H4 (cell line): Measurements from ENCODE around the gene JDP2. TPM values are rescaled to one million over a fixed set of nuclear protein-coding genes. Genes with fewer than 3 reads are reported as not detected.
A peak's percentile ranks its signal among the peaks of the same experiment; 100 is the strongest.

Experiments
- DNase-seq: peaks from one replicate; pipeline ENCODE4 v3.0.0-alpha.2; 2015; ENCODE audit warnings: low spot score
- total RNA-seq: library from RNA; depleted of rRNA; stranded (reverse); fragments of >200 nt; shearing (Covaris generic); gene quantifications from 2 replicates; pipeline ENCODE4 v1.2.3, GENCODE V29; 2014

JDP2 gene
- total RNA-seq, 1 experiment from 2014 or later, result 31.9 TPM

GRCh38 chr14:75437201-75438143 is 9.7 kb downstream of the JDP2 start:
- DNase-seq, result no peak

- no peak for DNase-seq
These were observed 10.8 kb downstream of the JDP2 start for GRCh38 chr14:75438486-75439080.

- DNase-seq, result no peak
These were observed 12.2 kb downstream of the JDP2 start for GRCh38 chr14:75439989-75440388.

- no peak for DNase-seq
These were observed 13.1 kb downstream of the JDP2 start for GRCh38 chr14:75440733-75441477.

GRCh38 chr14:75441728-75442127 is 13.9 kb downstream of the JDP2 start:
- no peak for DNase-seq

- DNase-seq, result no peak
These were observed 14.3 kb downstream of the JDP2 start for GRCh38 chr14:75442166-75442565.

GRCh38 chr14:75442642-75443041 is 14.8 kb downstream of the JDP2 start:
- DNase-seq, result no peak

GRCh38 chr14:75443203-75443969 is 15.6 kb downstream of the JDP2 start:
- no peak for DNase-seq

- DNase-seq, result no peak
These were observed 17.4 kb downstream of the JDP2 start for GRCh38 chr14:75445236-75445635.

- no peak for DNase-seq
These were observed 18.1 kb downstream of the JDP2 start for GRCh38 chr14:75445963-75446362.

- DNase-seq, result no peak
These were observed 18.6 kb downstream of the JDP2 start for GRCh38 chr14:75446447-75446846.

GRCh38 chr14:75448209-75448608 is 20.4 kb downstream of the JDP2 start:
- DNase-seq, result no peak

GRCh38 chr14:75449036-75449435 is 21.2 kb downstream of the JDP2 start:
- no peak for DNase-seq

- no peak for DNase-seq
These were observed 21.9 kb downstream of the JDP2 start for GRCh38 chr14:75449696-75450095.

GRCh38 chr14:75450381-75451276 is 22.8 kb downstream of the JDP2 start:
- DNase-seq, result peak; percentile 27

- no peak for DNase-seq
These were observed 24.5 kb downstream of the JDP2 start for GRCh38 chr14:75452324-75452723.

- DNase-seq, result peak; percentile 86
These were observed 25.3 kb downstream of the JDP2 start for GRCh38 chr14:75452900-75453816.

GRCh38 chr14:75453817-75454434 is 26.1 kb downstream of the JDP2 start:
- no peak for DNase-seq

- peak; percentile 49 for DNase-seq
These were observed 27.2 kb downstream of the JDP2 start for GRCh38 chr14:75454963-75455546.
